Measurements from ENCODE around the gene SDK2. TPM values are rescaled to one million over a fixed set of nuclear protein-coding genes. Genes with fewer than 3 reads are reported as not detected.

SDK2 gene
- total and polyA plus RNA-seq, 2 experiments from 2014 or later: 0.74 to 5.1 TPM

- no peak overlapping the region for H3K27ac Mint-ChIP-seq
- H3K4me2 ChIP-seq: peak overlapping the region; percentile 57
- H3K4me3 Mint-ChIP-seq: no peak overlapping the region; the same call in 2 of the 3 replicates
- peaks cover 30% of the 10 kb centered on the region for H3K4me1 Mint-ChIP-seq
- H3F3A ChIP-seq (replicated peaks; ENCODE audit: low read depth): no peaks in the 10 kb centered on the region
- H3K4me3 ChIP-seq: peak overlapping the region; percentile 12; the same call in 1 of the 2 replicates
- H4K20me1 ChIP-seq (replicated peaks; ENCODE audit: insufficient read depth): no peaks in the 10 kb centered on the region
- no peaks in the 10 kb centered on the region for H3K36me3 ChIP-seq (ENCODE audit: insufficient read depth)
- ATAC-seq (peak; percentile 75), DNase-seq (ENCODE audit: low spot score) (peak; percentile 68)
- H3K79me2 ChIP-seq (replicated peaks; ENCODE audit: insufficient read depth): peaks cover 65% of the 10 kb centered on the region
- peaks cover 28% of the 10 kb centered on the region for H3K4me1 ChIP-seq (ENCODE audit: insufficient read depth)
- 0 out of 2 replicates have a peak, but pooled peaks cover 4% of the 10 kb centered on the region for H3K27me3 ChIP-seq (ENCODE audit: insufficient read depth)
- H3K36me3 Mint-ChIP-seq (ENCODE audit: low read depth): 0 out of 3 replicates have a peak, but pooled peaks cover 2% of the 10 kb centered on the region
- no peaks in the 10 kb centered on the region for H3K9me3 Mint-ChIP-seq
- H2AFZ ChIP-seq: no peak overlapping the region
- TF ChIP-seq EZH2phosphoT487 (IDR thresholded peaks at IDR 0.05; ENCODE audit: unreplicated experiment): no peak
- TF ChIP-seq ETS1 (IDR thresholded peaks at IDR 0.05): peak; percentile 21; the same call in 1 of the 2 replicates
- peak; percentile 41 to 55 for TF ChIP-seq CTCF (conservative IDR thresholded peaks at IDR 0.05; ENCODE audit: low read depth in 2 of 2)
- no peaks in the 10 kb centered on the region for H3K9me2 ChIP-seq (ENCODE audit: insufficient read depth)
- H3K27ac ChIP-seq (ENCODE audit: low read depth): peak overlapping the region; percentile 69
- H3K27me3 Mint-ChIP-seq (ENCODE audit: insufficient read depth, low read depth, poor library complexity): peaks cover 11% of the 10 kb centered on the region
Observed at GRCh38 chr17:73304971-73305812, 339.1 kb downstream of the SDK2 start.

GRCh38 chr17:73304438-73304837 lies 339.8 kb downstream of the SDK2 start:
- no peaks in the 10 kb centered on the region for H4K20me1 ChIP-seq (replicated peaks; ENCODE audit: insufficient read depth)
- TF ChIP-seq POLR2AphosphoS5 (IDR thresholded peaks at IDR 0.05; ENCODE audit: low read depth) (no peak), CTCF (conservative IDR thresholded peaks at IDR 0.05; ENCODE audit: low read depth in 2 of 2) (no peak), ETS1 (IDR thresholded peaks at IDR 0.05) (no peak), ZNF114 (CRISPR knock-in tag; IDR thresholded peaks at IDR 0.05) (no peak), JUNB (IDR thresholded peaks at IDR 0.05; ENCODE audit: unreplicated experiment) (no peak)
- no peaks in the 10 kb centered on the region for H3K9me2 ChIP-seq (ENCODE audit: insufficient read depth)
- H3K4me1 ChIP-seq (ENCODE audit: insufficient read depth): peaks cover 20% of the 10 kb centered on the region
- H3K36me3 ChIP-seq (ENCODE audit: insufficient read depth): no peaks in the 10 kb centered on the region
- 0 out of 3 replicates have a peak, but pooled peaks cover 2% of the 10 kb centered on the region for H3K36me3 Mint-ChIP-seq (ENCODE audit: low read depth)
- ATAC-seq: no peak
- DNase-seq (ENCODE audit: low spot score): no peak
- H3K79me2 ChIP-seq (replicated peaks; ENCODE audit: insufficient read depth): peaks cover 64% of the 10 kb centered on the region
- no peak overlapping the region for H3K27ac ChIP-seq (ENCODE audit: low read depth)
- H3K27ac Mint-ChIP-seq: no peak overlapping the region
- H3K9me3 Mint-ChIP-seq: no peaks in the 10 kb centered on the region
- no peaks in the 10 kb centered on the region for H3F3A ChIP-seq (replicated peaks; ENCODE audit: low read depth)
- H3K4me2 ChIP-seq: peak overlapping the region; percentile 57; the same call in 1 of the 2 replicates
- peaks cover 24% of the 10 kb centered on the region for H3K4me1 Mint-ChIP-seq
- no peak overlapping the region for H2AFZ ChIP-seq
- H3K27me3 ChIP-seq (ENCODE audit: insufficient read depth): no peaks in the 10 kb centered on the region
- H3K4me3 Mint-ChIP-seq: no peak overlapping the region
- H3K4me3 ChIP-seq: no peak overlapping the region
- H3K27me3 Mint-ChIP-seq (ENCODE audit: insufficient read depth, low read depth, poor library complexity): peaks cover 9% of the 10 kb centered on the region
